HepG2 (cell line): Measurements from ENCODE around the gene DOK1. TPM values are rescaled to one million over a fixed set of nuclear protein-coding genes. Genes with fewer than 3 reads are reported as not detected.

Source experiments
- ATAC-seq: fragments of 200-7000 bp; cut with Tn5 transposase; 3 replicates; pipeline ENCODE4 v1.9.1; 2020; ENCODE audit warnings: mild to moderate bottlenecking, moderate library complexity
- BruUV-seq: library from RNA; stranded (reverse); fragments of 400-500 nt; replicated peaks from 2 replicates; lab custom pipeline; 2021; lab: Mats Ljungman, UMichigan
- CTCF ChIA-PET: fragments of 300-600 bp; formaldehyde crosslinking; extraction: SDS; loops from one replicate; lab custom pipeline; 2021; ENCODE audit warnings: low total read pairs, inconsistent platforms, low intra/inter-chr PET ratio; lab: Yijun Ruan, JAX
- POLR2A ChIA-PET: fragments of 350-600 bp; sonication (Branson Sonifier 250); formaldehyde crosslinking; loops from one replicate; lab custom pipeline; 2020; ENCODE audit warnings: antibody characterized with exemption, inconsistent platforms; lab: Yijun Ruan, JAX
- DNase-seq: peaks from one replicate; pipeline ENCODE4 v3.0.0-alpha.2; 2015; ENCODE audit warnings: low spot score
- FAIRE-seq: peaks from 3 replicates; lab custom pipeline; 2011; peaks lifted over from hg19 to GRCh38; lab: Jason Lieb, UNC
- H2AFZ ChIP-seq: one replicate; pipeline ENCODE4 v1.6.1; 2011; ENCODE audit warnings: low read length, inconsistent platforms
- H3K27ac ChIP-seq: fragments of 300-600 bp; 3 replicates; pipeline ENCODE4 v1.8.0; 2011; ENCODE audit warnings: mixed run types, mild to moderate bottlenecking, mixed read lengths, low read length, inconsistent platforms; ENCODE audit not compliant: insufficient read depth; ENCODE audit errors: extremely low read length
- H3K27me3 ChIP-seq, 2 experiments: fragments of 200-600 bp in 1 of 2; 2 replicates in 1 of 2; 3 replicates in 1 of 2; pipeline versions ENCODE4 v1.6.0 to v1.8.0; 2011; ENCODE audit warnings: low read length in 2 of 2, mild to moderate bottlenecking in 2 of 2, moderate library complexity in 2 of 2, inconsistent platforms in 1 of 2; ENCODE audit not compliant: insufficient read depth in 2 of 2, control insufficient read depth in 1 of 2
- H3K36me3 ChIP-seq, 2 experiments: fragments of 200-600 bp in 1 of 2; replicated peaks in 1 of 2; 2 replicates in 1 of 2; 3 replicates in 1 of 2; pipeline versions ENCODE4 v1.5.1 to v1.8.0; 2011; ENCODE audit warnings: low read length in 2 of 2, inconsistent platforms in 1 of 2; ENCODE audit not compliant: insufficient read depth in 2 of 2, control insufficient read depth in 1 of 2
- H3K4me1 ChIP-seq: 2 replicates; pipeline ENCODE4 v1.5.1; 2012; ENCODE audit warnings: low read length, inconsistent platforms; ENCODE audit not compliant: insufficient read depth
- H3K4me2 ChIP-seq: 2 replicates; pipeline ENCODE4 v1.6.0; 2011; ENCODE audit warnings: low read depth, low read length, inconsistent platforms
- H3K4me3 ChIP-seq, 3 experiments: fragments of 200-600 bp in 1 of 3; sonication (generic), shearing (Covaris generic) in 1 of 3; replicated peaks in 1 of 3; 2 replicates each; pipeline ENCODE4 v1.5.1; 2011 to 2016; ENCODE audit warnings: low read length in 3 of 3, inconsistent platforms in 2 of 3, low read depth in 2 of 3, mild to moderate bottlenecking in 2 of 3, control low read depth in 1 of 3, mixed read lengths in 1 of 3; ENCODE audit not compliant: insufficient read depth in 1 of 3
- H3K79me2 ChIP-seq: one replicate; pipeline ENCODE4 v1.6.1; 2011; ENCODE audit warnings: low read length, inconsistent platforms; ENCODE audit not compliant: insufficient read depth
- H3K9ac ChIP-seq: 2 replicates; pipeline ENCODE4 v1.6.0; 2011; ENCODE audit warnings: mild to moderate bottlenecking, low read depth, low read length, inconsistent platforms; ENCODE audit not compliant: insufficient read depth
- H3K9me3 ChIP-seq: 2 replicates; pipeline ENCODE4 v1.5.1; 2012; ENCODE audit warnings: mild to moderate bottlenecking, low read length
- H4K20me1 ChIP-seq: 2 replicates; pipeline ENCODE4 v1.6.0; 2011; ENCODE audit warnings: inconsistent platforms, mild to moderate bottlenecking, low read length, moderate library complexity; ENCODE audit not compliant: insufficient read depth
- CC2D1A ChIP-seq: sonication (generic); formaldehyde crosslinking; IDR thresholded peaks from 2 replicates; pipeline ENCODE4 v1.8.1; 2023; ENCODE audit warnings: mild to moderate bottlenecking, missing genetic modification reagents
- CEBPB ChIP-seq: IDR thresholded peaks from 2 replicates; pipeline ENCODE4 v1.6.1; 2011; ENCODE audit warnings: low read depth, low read length, improper control_type of control experiment, borderline replicate concordance
- FOXP1 ChIP-seq, 2 experiments: fragments of 450-650 bp in 1 of 2; IDR thresholded peaks; 2 replicates each; pipeline ENCODE4 v1.6.1; 2017 to 2018; ENCODE audit warnings: antibody characterized with exemption in 1 of 2
- HIC2 ChIP-seq: sonication (generic); formaldehyde crosslinking; IDR thresholded peaks from 2 replicates; pipeline ENCODE4 v1.9.0; 2022; ENCODE audit warnings: low read depth, missing genetic modification reagents
- SALL1 ChIP-seq: sonication (generic); formaldehyde crosslinking; IDR thresholded peaks from 2 replicates; pipeline ENCODE4 v1.8.0; 2022; ENCODE audit warnings: mild to moderate bottlenecking, missing genetic modification reagents
- ZNF674 ChIP-seq: sonication (generic); formaldehyde crosslinking; IDR thresholded peaks from 2 replicates; pipeline ENCODE4 v1.5.0; 2020; ENCODE audit warnings: low read depth, mild to moderate bottlenecking, missing genetic modification reagents
- WGBS: methylation state at CpG from one replicate; pipeline ENCODE4 v1.1.6; 2017; ENCODE audit warnings: low lambda C conversion rate; 5-methylcytosine and 5-hydroxymethylcytosine counted together
- in situ Hi-C: cut with HindIII; loops from 2 replicates; pipeline ENCODE4 v1.10.0; 2017; ENCODE audit warnings: low pct_unique_long_range_greater_than_20kb; ENCODE audit not compliant: extremely low pct_ligation_motif_present
- intact Hi-C: fragments of 100-400 bp; cut with micrococcal nuclease; formaldehyde crosslinking; loops from one replicate; pipeline ENCODE4 v1.10.0; 2022; ENCODE audit not compliant: unreplicated experiment
- polyA plus RNA-seq, 8 experiments: library from polyadenylated mRNA; depleted of rRNA in 3 of 8; stranded (reverse) in 7 of 8; unstranded in 1 of 8; fragments of >200 nt; fragmentation: Illumina TruSeq in 4 of 8; extraction: Trizol in 4 of 8; gene quantifications; 2 replicates each; pipeline versions ENCODE4 v1.2.1 to v1.2.3, GENCODE V29; 2011 to 2016; ENCODE audit warnings: low read depth in 4 of 8, missing spikeins in 1 of 8, mixed read lengths in 1 of 8; ENCODE audit not compliant: insufficient read depth in 1 of 8
- total RNA-seq, 5 experiments: library from RNA; depleted of rRNA; stranded (reverse); fragments of >200 nt; fragmentation: Illumina TruSeq; extraction: Trizol; gene quantifications; 2 replicates each; pipeline ENCODE4 v1.2.3, GENCODE V29; 2016; ENCODE audit warnings: low read depth in 1 of 5

The DOK1 gene
- total and polyA plus RNA-seq, 2 of the 13 experiments (the other 11 are each of a cell fraction or from before 2014, with no cell fraction given), result 0.53 to 0.74 TPM

GRCh38 chr2:74596584-74596983, 42.1 kb downstream of the DOK1 start (continued):
- TF ChIP-seq HIC2 (no peak), ZNF674 (CRISPR knock-in tag) (no peak), FOXP1 (IDR thresholded peaks at IDR 0.05) (peak; percentile 73; the same call in 1 of the 2 replicates), FOXP1 (CRISPR knock-in tag; IDR thresholded peaks at IDR 0.05) (no peak), CEBPB (no peak)

- in situ Hi-C loops, result no loop called here
- TF ChIP-seq CC2D1A (CRISPR knock-in tag) (no peak), SALL1 (CRISPR knock-in tag) (no peak)
- TF ChIP-seq, all 625 proteins: peak for 0
- no TSS peak for BruUV-seq
- H3K4me2 ChIP-seq, result no peak overlapping the region
- FAIRE-seq, result no peak
- DNase-seq, result no peak
- H3K79me2 ChIP-seq, result no peaks in the 10 kb centered on the region
- H3K27me3 ChIP-seq, result no peaks in the 10 kb centered on the region
- no peak overlapping the region for H3K9ac ChIP-seq
- no peak overlapping the region for H3K4me3 ChIP-seq
- peaks cover 15% of the 10 kb centered on the region for H3K4me1 ChIP-seq
- intact Hi-C loops, result no loop called here
- WGBS, result 50% methylated on average over 1 of the region's 1 CpG
- H3K36me3 ChIP-seq, result no peaks in the 10 kb centered on the region
- CTCF ChIA-PET, result no interaction called here
- H3K9me3 ChIP-seq, result no peaks in the 10 kb centered on the region
- no peak overlapping the region for H3K27ac ChIP-seq
- H2AFZ ChIP-seq, result no peak overlapping the region
- H4K20me1 ChIP-seq, result no peaks in the 10 kb centered on the region
- POLR2A ChIA-PET, result no interaction called here
- ATAC-seq, result no peak
Measured at GRCh38 chr2:74597410-74597809, 42.9 kb downstream of the DOK1 start.
